LNCAP (cell line): ENCODE measurements around the gene TMOD1.

Experiments used
- TF ChIP-seq, protein P1 (sequence below): fragments of 450-650 bp; IDR thresholded peaks from 2 replicates; pipeline ENCODE4 v1.5.1; 2017; ENCODE audit warnings: mild to moderate bottlenecking

Gene TMOD1

GRCh38 chr9:97517331-97518089, 16.0 kb downstream of the TMOD1 start:
- TF ChIP-seq, protein P1, sequence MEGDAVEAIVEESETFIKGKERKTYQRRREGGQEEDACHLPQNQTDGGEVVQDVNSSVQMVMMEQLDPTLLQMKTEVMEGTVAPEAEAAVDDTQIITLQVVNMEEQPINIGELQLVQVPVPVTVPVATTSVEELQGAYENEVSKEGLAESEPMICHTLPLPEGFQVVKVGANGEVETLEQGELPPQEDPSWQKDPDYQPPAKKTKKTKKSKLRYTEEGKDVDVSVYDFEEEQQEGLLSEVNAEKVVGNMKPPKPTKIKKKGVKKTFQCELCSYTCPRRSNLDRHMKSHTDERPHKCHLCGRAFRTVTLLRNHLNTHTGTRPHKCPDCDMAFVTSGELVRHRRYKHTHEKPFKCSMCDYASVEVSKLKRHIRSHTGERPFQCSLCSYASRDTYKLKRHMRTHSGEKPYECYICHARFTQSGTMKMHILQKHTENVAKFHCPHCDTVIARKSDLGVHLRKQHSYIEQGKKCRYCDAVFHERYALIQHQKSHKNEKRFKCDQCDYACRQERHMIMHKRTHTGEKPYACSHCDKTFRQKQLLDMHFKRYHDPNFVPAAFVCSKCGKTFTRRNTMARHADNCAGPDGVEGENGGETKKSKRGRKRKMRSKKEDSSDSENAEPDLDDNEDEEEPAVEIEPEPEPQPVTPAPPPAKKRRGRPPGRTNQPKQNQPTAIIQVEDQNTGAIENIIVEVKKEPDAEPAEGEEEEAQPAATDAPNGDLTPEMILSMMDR, result no peak

- TF ChIP-seq, protein P1, result no peak
These were observed 16.9 kb downstream of the TMOD1 start for GRCh38 chr9:97518166-97518908.

GRCh38 chr9:97518909-97519307, 17.4 kb downstream of the TMOD1 start:
- TF ChIP-seq, protein P1, result no peak

GRCh38 chr9:97519441-97519970, 18.0 kb downstream of the TMOD1 start:
- TF ChIP-seq, protein P1, result no peak

DNA sequence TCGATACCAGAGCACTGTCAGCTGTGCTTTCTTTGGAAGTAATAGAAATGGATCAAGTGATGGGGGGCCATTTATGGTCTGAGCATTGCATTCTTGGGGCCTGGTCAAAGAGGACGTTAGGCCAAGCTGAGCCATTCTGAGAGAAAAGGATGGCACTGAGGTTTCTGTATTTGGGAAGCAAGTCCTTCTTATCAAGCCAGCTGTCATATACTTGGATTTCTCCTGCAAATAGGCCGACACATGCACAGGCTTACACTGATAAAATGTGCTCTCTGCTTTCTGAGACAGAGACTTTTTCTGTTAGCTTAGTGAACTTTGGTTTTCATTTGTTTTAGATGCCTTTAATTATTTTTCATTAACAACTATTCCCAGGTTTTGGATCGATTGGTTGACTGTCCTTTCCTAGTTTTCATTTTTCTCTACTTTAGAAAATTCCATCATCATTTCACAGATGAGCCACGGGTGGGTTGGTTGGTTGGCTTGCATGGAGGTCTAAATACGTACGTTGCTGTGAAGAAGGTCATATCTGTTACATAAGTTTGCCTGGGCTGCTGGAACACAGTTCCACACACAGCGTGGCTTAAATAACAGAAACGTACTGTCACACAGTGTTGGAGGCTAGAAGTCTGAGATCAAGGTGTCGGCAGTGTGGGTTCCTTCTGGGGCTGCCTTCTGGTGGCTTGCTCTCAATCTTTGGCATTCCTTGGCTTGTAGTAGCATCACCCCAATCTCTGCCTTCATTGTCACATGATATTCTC, 20.3 kb downstream of the TMOD1 start:
- TF ChIP-seq, protein P1, result no peak

DNA sequence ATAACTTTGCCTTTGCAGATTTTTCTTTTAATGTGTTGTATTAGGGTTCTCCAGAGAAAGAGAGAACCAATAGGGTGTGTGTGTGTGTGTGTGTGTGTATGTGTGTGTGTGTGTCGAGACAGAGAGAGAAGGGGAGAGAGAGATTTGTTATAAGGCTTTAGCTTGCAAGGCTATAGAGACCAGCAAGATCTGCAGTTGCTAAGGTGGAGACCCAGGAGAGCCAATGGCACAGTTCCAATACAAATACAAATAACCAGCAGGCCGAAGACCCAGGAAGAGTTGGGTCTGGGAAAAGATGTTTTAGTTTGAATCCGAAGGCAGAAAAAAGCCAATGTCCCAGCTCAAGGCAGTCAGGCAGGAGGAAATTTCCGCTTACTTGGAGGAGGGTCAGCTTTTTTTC, 23.0 kb downstream of the TMOD1 start:
- TF ChIP-seq, protein P1, result no peak

- TF ChIP-seq, protein P1, result no peak
These were observed 24.0 kb downstream of the TMOD1 start for GRCh38 chr9:97525451-97525850.
